SK-N-MC (cell line): ENCODE data around the gene OTOL1.

ENCODE experiments used
- EZH2 ChIP-seq: fragments of 200-600 bp; sonication (generic); IDR thresholded peaks from one replicate; pipeline ENCODE4 v1.6.1; 2017; ENCODE audit warnings: antibody characterized with exemption
- FOXP2 ChIP-seq: optimal IDR thresholded peaks from 2 replicates; pipeline ENCODE3; 2011; ENCODE audit warnings: mild to moderate bottlenecking, moderate library complexity; ENCODE audit not compliant: insufficient read depth; ENCODE audit errors: extremely low read length, control extremely low read depth
- POLR2AphosphoS5 ChIP-seq: IDR thresholded peaks from 2 replicates; pipeline ENCODE4 v1.6.1; 2012; ENCODE audit warnings: mild to moderate bottlenecking, low read depth, low read length, borderline replicate concordance

- TF ChIP-seq POLR2AphosphoS5 (no peak), EZH2 (no peak), FOXP2 (no peak)
These were observed at the start of gene OTOL1 for GRCh38 chr3:161496508-161496907.
